HG03103 (cell line): ENCODE results near the gene GOLGA3.
"Not testable (repeated sequence)": the region's sequence is repeated elsewhere in the genome, so short reads cannot be mapped to it uniquely, and the experiment has no call there.

Source experiments
- ATAC-seq: cut with Tn5 transposase; IDR thresholded peaks from one replicate; pipeline ENCODE4 v1.9.1; 2021; ENCODE audit warnings: low read depth; ENCODE audit not compliant: unreplicated experiment

The GOLGA3 gene

GRCh38 chr12:132813443-132813842, 15.2 kb downstream of the GOLGA3 start:
- ATAC-seq, result no peak

- ATAC-seq, result no peak
Observed at GRCh38 chr12:132812631-132813305, 15.9 kb downstream of the GOLGA3 start.

GRCh38 chr12:132809391-132809790, 19.3 kb downstream of the GOLGA3 start:
- ATAC-seq, result not testable (repeated sequence)

- no peak for ATAC-seq
Observed at GRCh38 chr12:132807295-132808092, 21.2 kb downstream of the GOLGA3 start.

GRCh38 chr12:132806857-132807256, 21.8 kb downstream of the GOLGA3 start:
- ATAC-seq, result no peak

GRCh38 chr12:132804426-132804861, 24.2 kb downstream of the GOLGA3 start:
- no peak for ATAC-seq

- no peak for ATAC-seq
Observed at GRCh38 chr12:132803888-132804287, 24.8 kb downstream of the GOLGA3 start.

GRCh38 chr12:132803125-132803524, 25.5 kb downstream of the GOLGA3 start:
- ATAC-seq, result no peak

GRCh38 chr12:132801741-132802140, 26.9 kb downstream of the GOLGA3 start:
- no peak for ATAC-seq

GRCh38 chr12:132798836-132799235, 29.8 kb downstream of the GOLGA3 start:
- ATAC-seq, result no peak

GRCh38 chr12:132797820-132798570, 30.7 kb downstream of the GOLGA3 start:
- ATAC-seq, result no peak

- ATAC-seq, result no peak
Observed at GRCh38 chr12:132795847-132796246, 32.8 kb downstream of the GOLGA3 start.

- ATAC-seq, result not testable (repeated sequence)
Observed at GRCh38 chr12:132791940-132792339, 36.7 kb downstream of the GOLGA3 start.

- ATAC-seq, result no peak
Observed at GRCh38 chr12:132789099-132789471, 39.6 kb downstream of the GOLGA3 start.

- no peak for ATAC-seq
Observed at GRCh38 chr12:132788375-132789098, 40.1 kb downstream of the GOLGA3 start.

GRCh38 chr12:132787877-132788276, 40.8 kb downstream of the GOLGA3 start:
- ATAC-seq, result no peak

GRCh38 chr12:132786192-132786591, 42.5 kb downstream of the GOLGA3 start:
- ATAC-seq, result no peak

- ATAC-seq, result no peak
Observed at GRCh38 chr12:132784580-132784979, 44.1 kb downstream of the GOLGA3 start.

- no peak for ATAC-seq
Observed at GRCh38 chr12:132783917-132784531, 44.6 kb downstream of the GOLGA3 start.

GRCh38 chr12:132781938-132782337, 46.7 kb downstream of the GOLGA3 start:
- no peak for ATAC-seq
